ENCODE data around the gene STK16. TPM values are rescaled to one million over a fixed set of nuclear protein-coding genes. Genes with fewer than 3 reads are reported as not detected.
A peak's percentile ranks its signal among the peaks of the same experiment; 100 is the strongest.

The STK16 gene
- total RNA-seq, 1 experiment from 2014 or later: 22.8 TPM

GRCh38 chr2:219228041-219228910 lies 17.0 kb upstream of the STK16 start:
- Histone ChIP-seq H3K27me3 (ENCODE audit: low read length) (no peaks in the 10 kb centered on the region), H4K20me1 (ENCODE audit: insufficient read depth, low read depth, low read length) (no peaks in the 10 kb centered on the region), H2AFZ (ENCODE audit: low read length) (no peak overlapping the region), H3K9me2 (replicated peaks; ENCODE audit: insufficient read depth, low read length) (no peaks in the 10 kb centered on the region), H3K9ac (ENCODE audit: low read length) (peak overlapping the region; percentile 94), H3K79me2 (ENCODE audit: low read length) (peaks cover 59% of the 10 kb centered on the region), H3K9me3 (ENCODE audit: low read length) (no peaks in the 10 kb centered on the region), H3K4me2 (ENCODE audit: low read depth, low read length, poor library complexity, severe bottlenecking) (peak overlapping the region; percentile 90), H3K36me3 (ENCODE audit: insufficient read depth, low read length) (peaks cover 34% of the 10 kb centered on the region), H3K4me3 (ENCODE audit: low read length) (peak overlapping the region; percentile 91), H3K27ac (ENCODE audit: low read length) (no peak overlapping the region), H3K4me1 (ENCODE audit: low read length) (peaks cover 26% of the 10 kb centered on the region)
- no peak for DNase-seq

DNA sequence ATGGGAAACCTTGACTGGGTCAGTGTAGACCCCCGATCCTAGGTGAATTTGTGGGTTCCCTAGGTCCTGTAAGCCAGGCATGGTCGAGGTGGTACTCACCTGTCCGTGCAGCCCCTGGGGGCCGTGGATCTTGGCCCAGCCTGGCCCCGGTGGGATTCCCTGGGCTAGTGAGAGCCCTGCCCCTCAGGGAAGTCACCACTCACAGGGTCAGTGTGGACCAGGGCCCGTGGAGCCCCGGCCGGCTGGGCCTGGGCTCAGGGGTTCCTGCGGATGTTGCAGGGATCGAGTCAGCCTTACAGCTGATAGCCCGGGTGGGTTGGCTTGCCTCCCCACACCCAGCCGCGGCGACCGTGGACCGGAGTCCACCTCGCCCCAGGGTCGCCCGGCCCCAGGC lies 16.4 kb upstream of the STK16 start:
- H3K27ac ChIP-seq (ENCODE audit: low read length): no peak overlapping the region
- peak overlapping the region; percentile 91 for H3K4me3 ChIP-seq (ENCODE audit: low read length)
- H2AFZ ChIP-seq (ENCODE audit: low read length): peak overlapping the region; percentile 90; the same call in 1 of the 2 replicates
- H3K9me3 ChIP-seq (ENCODE audit: low read length): no peaks in the 10 kb centered on the region
- DNase-seq: no peak
- H4K20me1 ChIP-seq (ENCODE audit: insufficient read depth, low read depth, low read length): no peaks in the 10 kb centered on the region
- H3K27me3 ChIP-seq (ENCODE audit: low read length): no peaks in the 10 kb centered on the region
- H3K79me2 ChIP-seq (ENCODE audit: low read length): peaks cover 59% of the 10 kb centered on the region
- H3K4me2 ChIP-seq (ENCODE audit: low read depth, low read length, poor library complexity, severe bottlenecking): peak overlapping the region; percentile 90
- H3K4me1 ChIP-seq (ENCODE audit: low read length): peaks cover 26% of the 10 kb centered on the region
- H3K36me3 ChIP-seq (ENCODE audit: insufficient read depth, low read length): peaks cover 36% of the 10 kb centered on the region
- H3K9ac ChIP-seq (ENCODE audit: low read length): peak overlapping the region; percentile 94
- H3K9me2 ChIP-seq (replicated peaks; ENCODE audit: insufficient read depth, low read length): no peaks in the 10 kb centered on the region

DNA sequence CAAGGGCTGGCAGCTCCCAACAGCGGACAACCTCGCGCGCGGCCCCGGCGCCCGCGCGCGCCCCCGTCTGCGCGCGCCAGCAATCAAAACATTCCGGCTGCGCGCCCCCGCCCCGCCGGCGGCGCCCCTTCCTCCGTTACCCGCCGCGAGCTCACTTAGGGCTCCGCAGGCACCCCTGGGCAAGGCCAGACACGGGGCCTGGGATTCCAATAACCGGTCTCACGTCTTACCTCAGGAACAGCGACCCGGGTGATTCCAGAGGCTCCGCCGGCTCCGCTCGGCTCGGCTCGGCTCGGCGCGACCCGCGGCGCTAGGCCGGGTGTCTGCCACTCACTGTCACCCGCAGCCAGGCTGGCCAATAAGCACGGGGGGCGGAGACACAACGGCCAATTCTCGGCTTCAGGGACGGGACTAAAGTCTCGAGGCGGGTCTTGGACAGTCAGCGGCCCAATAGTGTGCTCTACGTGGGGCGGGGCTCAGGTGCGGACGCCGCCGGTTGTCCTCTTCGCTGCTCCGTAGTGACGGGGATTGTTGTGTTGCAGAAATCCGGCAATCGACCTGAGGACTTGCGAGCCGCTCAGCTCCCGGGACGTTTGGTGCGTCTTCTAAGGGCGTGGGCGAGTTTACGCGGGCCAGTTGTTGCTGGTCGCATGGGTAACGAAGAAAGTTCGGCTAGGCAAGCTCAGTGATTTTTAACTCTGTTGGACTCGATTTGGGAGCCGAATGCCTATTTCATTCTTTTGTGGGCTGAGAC lies 15.8 kb upstream of the STK16 start, which contains the start of the genes ANKZF1 and ATG9A:
ANKZF1 (plus strand) TSS at position 502 of the 754 bp plus-strand sequence. CDS start 452 bp downstream, outside the sequence.
ATG9A (minus strand) TSS at position 332 of the 754 bp plus-strand sequence. CDS start 1,612 bp downstream, outside the sequence.
- Histone ChIP-seq H3K9me2 (replicated peaks; ENCODE audit: insufficient read depth, low read length) (no peaks in the 10 kb centered on the region), H3K27ac (ENCODE audit: low read length) (peak within 1 kb of the TSS; percentile 85), H3K4me1 (ENCODE audit: low read length) (peaks cover 26% of the 10 kb centered on the region), H3K4me3 (ENCODE audit: low read length) (peak within 1 kb of the TSS; percentile 91), H3K79me2 (ENCODE audit: low read length) (peaks cover 59% of the 10 kb centered on the region), H4K20me1 (ENCODE audit: insufficient read depth, low read depth, low read length) (no peaks in the 10 kb centered on the region), H3K9me3 (ENCODE audit: low read length) (no peaks in the 10 kb centered on the region), H3K36me3 (ENCODE audit: insufficient read depth, low read length) (peaks cover 41% of the 10 kb centered on the region), H3K4me2 (ENCODE audit: low read depth, low read length, poor library complexity, severe bottlenecking) (peak within 1 kb of the TSS; percentile 90), H2AFZ (ENCODE audit: low read length) (peak within 1 kb of the TSS; percentile 90; the same call in 1 of the 2 replicates), H3K9ac (ENCODE audit: low read length) (peak within 1 kb of the TSS; percentile 94), H3K27me3 (ENCODE audit: low read length) (no peaks in the 10 kb centered on the region)
- peak; percentile 99 for DNase-seq

- no peaks in the 10 kb centered on the region for H4K20me1 ChIP-seq (ENCODE audit: insufficient read depth, low read depth, low read length)
- no peaks in the 10 kb centered on the region for H3K27me3 ChIP-seq (ENCODE audit: low read length)
These were observed 15.2 kb upstream of the STK16 start for GRCh38 chr2:219230059-219230540.

DNA sequence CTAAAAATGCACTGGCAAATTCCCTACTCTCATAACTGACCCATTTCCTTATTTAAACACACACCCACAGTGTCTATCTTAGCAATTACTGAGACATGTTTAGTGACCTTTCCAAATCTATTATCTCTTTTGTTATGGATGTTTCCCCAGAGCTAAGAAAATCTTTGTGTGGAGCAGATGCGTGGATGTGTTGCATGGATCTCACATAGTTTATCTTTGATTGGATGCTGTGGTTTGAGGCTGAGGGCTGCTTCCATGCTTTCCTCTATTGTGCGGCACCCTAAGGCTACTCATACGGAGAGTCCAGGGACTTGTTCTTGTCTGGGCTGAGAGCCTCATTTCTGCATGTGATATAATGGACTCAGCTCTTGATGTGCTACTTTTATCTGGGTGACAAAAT lies 10.9 kb upstream of the STK16 start:
- H3K4me3 ChIP-seq (ENCODE audit: low read length): no peak overlapping the region
- no peak overlapping the region for H3K9ac ChIP-seq (ENCODE audit: low read length)
- H3K4me1 ChIP-seq (ENCODE audit: low read length): peaks cover 15% of the 10 kb centered on the region
- H2AFZ ChIP-seq (ENCODE audit: low read length): no peak overlapping the region
- no peaks in the 10 kb centered on the region for H3K9me3 ChIP-seq (ENCODE audit: low read length)
- no peak overlapping the region for H3K27ac ChIP-seq (ENCODE audit: low read length)
- peaks cover 46% of the 10 kb centered on the region for H3K36me3 ChIP-seq (ENCODE audit: insufficient read depth, low read length)
- H4K20me1 ChIP-seq (ENCODE audit: insufficient read depth, low read depth, low read length): no peaks in the 10 kb centered on the region
- H3K4me2 ChIP-seq (ENCODE audit: low read depth, low read length, poor library complexity, severe bottlenecking): no peak overlapping the region
- H3K9me2 ChIP-seq (replicated peaks; ENCODE audit: insufficient read depth, low read length): no peaks in the 10 kb centered on the region
- H3K27me3 ChIP-seq (ENCODE audit: low read length): no peaks in the 10 kb centered on the region
- DNase-seq: no peak
- H3K79me2 ChIP-seq (ENCODE audit: low read length): peaks cover 32% of the 10 kb centered on the region

More at GRCh38 chr2:219230059-219230540, 15.2 kb upstream of the STK16 start:
- Histone ChIP-seq H3K9me3 (ENCODE audit: low read length) (no peaks in the 10 kb centered on the region), H3K36me3 (ENCODE audit: insufficient read depth, low read length) (peaks cover 42% of the 10 kb centered on the region), H3K4me2 (ENCODE audit: low read depth, low read length, poor library complexity, severe bottlenecking) (peak overlapping the region; percentile 81), H3K4me1 (ENCODE audit: low read length) (peaks cover 26% of the 10 kb centered on the region), H3K9me2 (replicated peaks; ENCODE audit: insufficient read depth, low read length) (no peaks in the 10 kb centered on the region), H3K4me3 (ENCODE audit: low read length) (peak overlapping the region; percentile 91), H3K27ac (ENCODE audit: low read length) (peak overlapping the region; percentile 85), H3K79me2 (ENCODE audit: low read length) (peaks cover 59% of the 10 kb centered on the region), H3K9ac (ENCODE audit: low read length) (peak overlapping the region; percentile 94), H2AFZ (ENCODE audit: low read length) (peak overlapping the region; percentile 74; the same call in 1 of the 2 replicates)
- DNase-seq: peak; percentile 89

- Histone ChIP-seq H3K27ac (ENCODE audit: low read length) (no peak overlapping the region), H3K4me2 (ENCODE audit: low read depth, low read length, poor library complexity, severe bottlenecking) (no peak overlapping the region), H3K27me3 (ENCODE audit: low read length) (no peaks in the 10 kb centered on the region), H2AFZ (ENCODE audit: low read length) (no peak overlapping the region), H3K9me3 (ENCODE audit: low read length) (no peaks in the 10 kb centered on the region), H3K79me2 (ENCODE audit: low read length) (peaks cover 13% of the 10 kb centered on the region), H3K36me3 (ENCODE audit: insufficient read depth, low read length) (no peaks in the 10 kb centered on the region; the same call in 1 of the 2 replicates), H3K4me1 (ENCODE audit: low read length) (peaks cover 27% of the 10 kb centered on the region), H3K9ac (ENCODE audit: low read length) (no peak overlapping the region), H4K20me1 (ENCODE audit: insufficient read depth, low read depth, low read length) (no peaks in the 10 kb centered on the region), H3K9me2 (replicated peaks; ENCODE audit: insufficient read depth, low read length) (no peaks in the 10 kb centered on the region), H3K4me3 (ENCODE audit: low read length) (no peak overlapping the region)
- DNase-seq: no peak
These were observed 2.0 kb upstream of the STK16 start for GRCh38 chr2:219243291-219243761.

DNA sequence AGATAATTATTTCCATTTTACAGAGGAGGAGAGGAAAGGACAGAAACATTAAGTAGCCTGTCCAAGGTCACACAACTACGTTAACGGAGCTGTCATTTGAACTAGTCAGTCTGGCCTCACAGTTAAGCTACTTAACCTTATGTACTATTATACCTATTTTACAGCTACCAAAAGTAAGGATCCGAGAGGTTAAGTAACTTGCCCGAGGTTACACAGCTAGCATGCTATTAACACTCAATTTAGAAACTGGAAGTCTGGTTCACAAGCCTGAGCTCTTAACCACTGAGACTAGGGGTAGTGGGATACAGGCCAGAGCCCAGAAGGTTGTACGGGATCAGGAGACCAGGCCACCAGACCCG lies 511 bp upstream of the STK16 start:
- Histone ChIP-seq H3K36me3 (ENCODE audit: insufficient read depth, low read length) (no peaks in the 10 kb centered on the region; the same call in 1 of the 2 replicates), H2AFZ (ENCODE audit: low read length) (0 out of 2 replicates have a peak overlapping the region, but pooled peaks have one; percentile 13), H3K4me2 (ENCODE audit: low read depth, low read length, poor library complexity, severe bottlenecking) (peak overlapping the region; percentile 96), H4K20me1 (ENCODE audit: insufficient read depth, low read depth, low read length) (no peaks in the 10 kb centered on the region), H3K4me3 (ENCODE audit: low read length) (peak overlapping the region; percentile 94), H3K9me3 (ENCODE audit: low read length) (no peaks in the 10 kb centered on the region), H3K9me2 (replicated peaks; ENCODE audit: insufficient read depth, low read length) (no peaks in the 10 kb centered on the region), H3K27ac (ENCODE audit: low read length) (no peak overlapping the region), H3K4me1 (ENCODE audit: low read length) (peaks cover 39% of the 10 kb centered on the region), H3K27me3 (ENCODE audit: low read length) (no peaks in the 10 kb centered on the region), H3K9ac (ENCODE audit: low read length) (peak overlapping the region; percentile 94), H3K79me2 (ENCODE audit: low read length) (peaks cover 13% of the 10 kb centered on the region)
- DNase-seq: no peak

Measured in Karpas-422 (cell line).